AG10803 (cell line): ENCODE results near the gene ZNF532.

ENCODE experiments used
- DNase-seq: peaks from one replicate; pipeline ENCODE4 v3.0.0; 2010; ENCODE audit warnings: low read depth
- H3K4me3 ChIP-seq: 2 replicates; pipeline ENCODE4 v1.5.1; 2011; ENCODE audit warnings: mild to moderate bottlenecking, low read length, control low read depth
- TF ChIP-seq, protein P1 (sequence below): conservative IDR thresholded peaks from 2 replicates; pipeline ENCODE4 v1.5.1; 2011; ENCODE audit warnings: mild to moderate bottlenecking, low read length, control low read depth, inconsistent platforms

Gene ZNF532

DNA sequence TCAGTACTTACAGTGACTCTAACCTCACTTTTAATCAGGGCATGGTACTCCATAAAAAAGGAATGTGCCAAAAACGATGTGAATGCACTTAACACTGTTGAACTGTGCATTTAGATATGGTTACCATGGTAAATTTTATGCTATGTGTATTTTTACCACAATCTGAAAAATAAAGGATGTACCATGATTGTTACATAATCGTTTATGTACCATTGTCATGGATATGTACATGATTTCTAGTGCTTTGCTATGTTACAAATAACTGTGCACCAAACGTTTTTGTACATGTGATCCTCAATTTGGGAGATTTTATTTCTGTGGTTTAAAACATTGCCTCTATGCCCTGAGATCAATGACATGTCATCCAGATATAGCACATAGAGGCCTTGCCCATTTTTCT lies 21.8 kb downstream of the ZNF532 start:
- no peak overlapping the region for H3K4me3 ChIP-seq
- no peak for DNase-seq
- TF ChIP-seq, protein P1, sequence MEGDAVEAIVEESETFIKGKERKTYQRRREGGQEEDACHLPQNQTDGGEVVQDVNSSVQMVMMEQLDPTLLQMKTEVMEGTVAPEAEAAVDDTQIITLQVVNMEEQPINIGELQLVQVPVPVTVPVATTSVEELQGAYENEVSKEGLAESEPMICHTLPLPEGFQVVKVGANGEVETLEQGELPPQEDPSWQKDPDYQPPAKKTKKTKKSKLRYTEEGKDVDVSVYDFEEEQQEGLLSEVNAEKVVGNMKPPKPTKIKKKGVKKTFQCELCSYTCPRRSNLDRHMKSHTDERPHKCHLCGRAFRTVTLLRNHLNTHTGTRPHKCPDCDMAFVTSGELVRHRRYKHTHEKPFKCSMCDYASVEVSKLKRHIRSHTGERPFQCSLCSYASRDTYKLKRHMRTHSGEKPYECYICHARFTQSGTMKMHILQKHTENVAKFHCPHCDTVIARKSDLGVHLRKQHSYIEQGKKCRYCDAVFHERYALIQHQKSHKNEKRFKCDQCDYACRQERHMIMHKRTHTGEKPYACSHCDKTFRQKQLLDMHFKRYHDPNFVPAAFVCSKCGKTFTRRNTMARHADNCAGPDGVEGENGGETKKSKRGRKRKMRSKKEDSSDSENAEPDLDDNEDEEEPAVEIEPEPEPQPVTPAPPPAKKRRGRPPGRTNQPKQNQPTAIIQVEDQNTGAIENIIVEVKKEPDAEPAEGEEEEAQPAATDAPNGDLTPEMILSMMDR = no peak

DNA sequence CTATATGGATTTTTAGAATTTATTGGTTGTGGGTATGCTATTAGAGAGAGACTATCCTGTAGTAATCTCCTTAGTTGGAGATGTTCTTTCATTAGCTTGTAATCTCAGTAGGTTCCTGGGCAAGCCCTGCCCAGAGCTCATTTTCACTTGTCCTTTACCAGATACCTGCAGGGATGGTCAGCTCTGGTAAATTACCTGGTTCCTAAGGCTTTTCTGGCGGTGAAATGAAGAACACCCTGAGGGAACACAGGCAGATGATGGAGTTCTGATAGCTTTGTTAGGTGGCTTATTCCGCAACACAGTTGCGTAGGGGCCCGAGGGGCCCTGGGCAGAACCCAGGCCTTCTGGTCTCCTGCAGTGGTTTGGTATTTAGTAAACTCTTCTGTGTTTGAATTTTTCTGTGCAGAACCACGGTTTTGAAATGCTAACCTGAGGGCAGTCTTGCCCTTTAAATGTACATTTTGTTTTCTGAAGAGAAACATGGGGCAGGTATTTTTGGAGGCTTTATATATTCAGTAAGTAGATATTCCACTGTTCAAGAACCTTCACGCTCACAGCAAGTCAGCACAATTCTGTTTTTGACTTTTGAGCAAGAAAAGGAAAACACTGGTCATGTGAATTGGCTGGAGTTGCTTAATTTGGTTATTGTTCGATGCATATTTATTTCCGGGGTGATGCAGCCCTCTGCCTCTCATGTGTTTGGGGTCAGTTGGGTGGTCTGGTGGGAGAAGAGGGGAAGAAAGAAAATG lies 22.4 kb downstream of the ZNF532 start:
- DNase-seq = no peak
- TF ChIP-seq, protein P1 = no peak
- H3K4me3 ChIP-seq = no peak overlapping the region

DNA sequence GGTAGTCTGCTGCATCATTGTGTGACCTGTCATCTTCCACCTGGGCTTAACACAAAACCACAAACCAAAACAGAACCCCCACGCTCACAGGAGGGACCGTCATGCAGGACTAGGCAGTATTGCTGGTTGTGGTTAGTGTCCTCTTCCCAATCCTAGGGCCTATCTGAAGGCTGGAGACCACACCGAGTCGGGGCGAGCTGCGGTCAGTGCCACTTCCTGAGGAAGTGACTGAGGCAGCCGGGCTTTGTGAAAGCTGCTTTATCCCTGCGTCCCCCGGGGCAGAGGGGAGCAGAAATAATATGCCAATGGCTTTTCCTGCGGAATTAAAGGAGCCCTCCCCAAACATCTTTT lies 22.9 kb downstream of the ZNF532 start:
- TF ChIP-seq, protein P1 = no peak
- H3K4me3 ChIP-seq = no peak overlapping the region
- peak; percentile 37 for DNase-seq

DNA sequence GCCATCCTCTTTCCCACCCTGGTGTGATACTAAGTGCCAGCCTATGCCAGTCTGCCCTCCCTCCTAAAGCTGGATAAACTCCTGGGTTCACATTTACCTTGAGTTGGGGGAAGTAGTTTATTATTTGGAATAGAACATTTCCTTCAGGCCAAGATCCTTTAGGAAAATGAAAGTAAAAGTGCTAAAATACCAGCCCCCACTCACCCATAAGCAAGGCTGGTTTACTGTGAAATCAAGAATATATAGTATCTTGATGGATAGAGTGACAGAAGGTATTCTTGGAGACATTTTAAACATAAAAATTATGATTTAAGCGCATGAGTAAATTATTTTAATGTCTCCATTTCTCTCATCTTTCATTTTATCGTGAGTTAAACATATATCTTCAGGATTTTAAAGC lies 27.1 kb downstream of the ZNF532 start:
- no peak for DNase-seq
- H3K4me3 ChIP-seq = peak overlapping the region; percentile 31
- TF ChIP-seq, protein P1 = no peak

DNA sequence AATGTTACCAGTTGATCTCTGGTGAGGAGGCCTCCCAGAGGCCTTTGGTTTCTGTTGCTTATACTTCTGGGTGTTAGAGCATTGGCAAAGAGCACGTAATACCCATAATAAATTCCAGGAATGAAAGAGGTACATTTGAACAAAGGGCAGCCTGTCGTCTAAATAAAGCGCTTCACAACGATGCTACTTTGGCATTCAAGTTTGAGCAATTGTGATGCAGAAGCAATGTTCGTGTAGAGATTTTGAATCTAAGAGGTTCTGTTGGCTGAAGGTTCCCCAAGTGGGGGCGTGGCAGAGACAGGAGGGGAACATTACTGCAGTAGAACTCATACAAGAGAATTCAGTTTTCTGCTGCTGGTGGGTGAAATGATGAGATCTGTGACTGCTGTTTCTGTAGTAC lies 27.8 kb downstream of the ZNF532 start:
- DNase-seq = no peak

DNA sequence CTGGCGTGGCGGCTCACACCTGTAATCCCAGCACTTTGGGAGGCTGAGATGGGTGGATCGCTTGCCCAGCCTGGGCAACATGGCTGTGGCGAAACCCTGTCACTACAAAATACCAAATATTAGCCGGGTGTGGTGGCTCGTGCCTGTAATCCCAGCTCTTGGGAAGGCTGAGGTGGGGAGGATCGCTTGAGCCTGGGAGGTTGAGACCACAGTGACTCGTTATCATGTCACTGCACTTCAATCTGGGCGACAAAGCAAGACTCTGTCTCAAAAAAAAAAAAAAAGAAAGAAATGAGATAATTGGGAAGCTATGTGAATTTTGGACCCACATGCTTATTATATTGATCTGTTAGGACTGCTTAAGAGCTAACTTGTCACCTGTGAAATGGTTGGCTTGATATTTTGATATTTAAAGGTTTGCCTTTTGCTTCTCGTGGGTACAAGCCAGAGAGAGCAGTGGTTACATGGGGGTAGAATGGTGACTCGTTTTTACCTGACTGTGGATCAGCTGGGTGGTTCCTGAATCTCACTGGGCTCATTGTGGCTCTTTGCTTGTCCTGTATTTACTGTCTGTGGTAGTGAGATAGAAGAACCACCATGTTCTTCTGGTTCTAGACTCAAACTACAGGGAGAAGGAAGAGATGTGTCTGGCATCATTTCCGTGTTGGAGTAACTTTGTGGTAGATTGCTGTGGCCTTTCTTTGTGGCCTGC lies 28.9 kb downstream of the ZNF532 start:
- TF ChIP-seq, protein P1 = no peak
- no peak for DNase-seq
- H3K4me3 ChIP-seq = no peak overlapping the region

More for the DNA sequence above, 27.8 kb downstream of the ZNF532 start:
- H3K4me3 ChIP-seq = no peak overlapping the region
- TF ChIP-seq, protein P1 = no peak

DNA sequence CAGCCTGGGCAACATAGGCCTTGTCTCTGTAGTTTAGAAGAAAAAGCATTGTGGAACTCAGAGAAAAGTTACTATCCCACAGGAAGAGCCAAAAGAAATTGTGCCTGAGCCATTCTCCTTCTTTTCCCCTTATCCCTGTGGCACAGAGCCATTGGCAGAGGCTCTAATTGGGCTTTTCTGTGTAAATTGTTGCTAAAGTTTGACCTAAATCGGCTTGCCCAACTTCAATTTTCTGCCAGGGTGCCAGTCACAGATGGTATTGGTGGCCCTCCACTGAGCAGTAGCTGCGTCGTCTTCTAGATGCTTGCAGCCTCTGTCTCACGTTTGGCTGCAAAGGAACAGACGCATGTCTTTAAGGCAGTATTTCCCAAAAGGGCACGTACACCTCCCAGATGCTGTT lies 30.3 kb downstream of the ZNF532 start:
- peak; percentile 17 for DNase-seq
- TF ChIP-seq, protein P1 = no peak
- no peak overlapping the region for H3K4me3 ChIP-seq
